Measurements from ENCODE around the gene SKI.

GRCh38 chr1:2350501-2350900, 122.4 kb downstream of the SKI start:
- TF ChIP-seq, protein P1, sequence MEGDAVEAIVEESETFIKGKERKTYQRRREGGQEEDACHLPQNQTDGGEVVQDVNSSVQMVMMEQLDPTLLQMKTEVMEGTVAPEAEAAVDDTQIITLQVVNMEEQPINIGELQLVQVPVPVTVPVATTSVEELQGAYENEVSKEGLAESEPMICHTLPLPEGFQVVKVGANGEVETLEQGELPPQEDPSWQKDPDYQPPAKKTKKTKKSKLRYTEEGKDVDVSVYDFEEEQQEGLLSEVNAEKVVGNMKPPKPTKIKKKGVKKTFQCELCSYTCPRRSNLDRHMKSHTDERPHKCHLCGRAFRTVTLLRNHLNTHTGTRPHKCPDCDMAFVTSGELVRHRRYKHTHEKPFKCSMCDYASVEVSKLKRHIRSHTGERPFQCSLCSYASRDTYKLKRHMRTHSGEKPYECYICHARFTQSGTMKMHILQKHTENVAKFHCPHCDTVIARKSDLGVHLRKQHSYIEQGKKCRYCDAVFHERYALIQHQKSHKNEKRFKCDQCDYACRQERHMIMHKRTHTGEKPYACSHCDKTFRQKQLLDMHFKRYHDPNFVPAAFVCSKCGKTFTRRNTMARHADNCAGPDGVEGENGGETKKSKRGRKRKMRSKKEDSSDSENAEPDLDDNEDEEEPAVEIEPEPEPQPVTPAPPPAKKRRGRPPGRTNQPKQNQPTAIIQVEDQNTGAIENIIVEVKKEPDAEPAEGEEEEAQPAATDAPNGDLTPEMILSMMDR (IDR thresholded peaks at IDR 0.05): no peak
- TF ChIP-seq POLR2A (IDR thresholded peaks at IDR 0.05): no peak
